Uterus (tissue), 4 donors: Measurements from ENCODE around the gene UBN1. TPM values are rescaled to one million over a fixed set of nuclear protein-coding genes. Genes with fewer than 3 reads are reported as not detected.

Experiments
- DNase-seq, 2 donors: peaks; one replicate each; pipeline ENCODE4 v3.0.0-alpha.2; 2019 to 2020
- H3K27ac ChIP-seq, 2 donors: fragments of 200-600 bp; sonication (generic); 1 replicate in 1 of 2; 2 replicates in 1 of 2; pipeline ENCODE4 v1.5.1; 2016 to 2018
- H3K27me3 ChIP-seq, 2 donors: fragments of 200-600 bp; sonication (generic); one replicate each; pipeline ENCODE4 v1.5.1; 2018 to 2019; ENCODE audit warnings: control low read depth in 1 of 2
- H3K36me3 ChIP-seq, 2 donors: fragments of 200-600 bp; sonication (generic); one replicate each; pipeline ENCODE4 v1.5.1; 2019; ENCODE audit warnings: control low read depth in 1 of 2
- H3K4me1 ChIP-seq, 2 donors: fragments of 200-600 bp; sonication (generic); one replicate each; pipeline ENCODE4 v1.5.1; 2018 to 2019; ENCODE audit warnings: control low read depth in 1 of 2
- H3K4me3 ChIP-seq, 2 donors: fragments of 200-600 bp; sonication (generic); 1 replicate in 1 of 2; 2 replicates in 1 of 2; pipeline ENCODE4 v1.5.1; 2018 to 2019; ENCODE audit warnings: mild to moderate bottlenecking in 1 of 2
- H3K9me3 ChIP-seq, 2 donors: fragments of 200-600 bp; sonication (generic); one replicate each; pipeline ENCODE4 v1.5.1; 2019; ENCODE audit warnings: control low read depth in 1 of 2
- POLR2A ChIP-seq, 2 donors: fragments of 450-650 bp; IDR thresholded peaks; one replicate each; pipeline ENCODE4 v1.6.1; 2016; ENCODE audit warnings: antibody characterized with exemption in 2 of 2, mild to moderate bottlenecking in 1 of 2, moderate library complexity in 1 of 2
- intact Hi-C: fragments of 100-400 bp; cut with DNase I; formaldehyde crosslinking; loops from one replicate; pipeline ENCODE4 v1.15.1; 2023; ENCODE audit warnings: low total_unique reads
- total RNA-seq, 4 donors: library from RNA; depleted of rRNA in 3 of 4; stranded (reverse); fragments of >200 nt in 3 of 4; gene quantifications; one replicate each; pipeline versions ENCODE4 v1.1.0 to v1.2.4, GENCODE V29; 2014 to 2023
- TF ChIP-seq, protein P1 (sequence below), 4 experiments: fragments of 200-600 bp in 2 of 4; fragments of 450-650 bp in 2 of 4; sonication (generic) in 2 of 4; IDR thresholded peaks; one replicate each; pipeline ENCODE4 v1.5.1; 2016 to 2019; ENCODE audit warnings: antibody characterized with exemption in 4 of 4, mild to moderate bottlenecking in 2 of 4, moderate library complexity in 1 of 4
- donor health status: DM: yes; HTN: yes; CAD: no.

UBN1 gene
- total RNA-seq, 4 donors from 2014 or later = 4.9 to 56.2 (median 33.4) TPM

DNA sequence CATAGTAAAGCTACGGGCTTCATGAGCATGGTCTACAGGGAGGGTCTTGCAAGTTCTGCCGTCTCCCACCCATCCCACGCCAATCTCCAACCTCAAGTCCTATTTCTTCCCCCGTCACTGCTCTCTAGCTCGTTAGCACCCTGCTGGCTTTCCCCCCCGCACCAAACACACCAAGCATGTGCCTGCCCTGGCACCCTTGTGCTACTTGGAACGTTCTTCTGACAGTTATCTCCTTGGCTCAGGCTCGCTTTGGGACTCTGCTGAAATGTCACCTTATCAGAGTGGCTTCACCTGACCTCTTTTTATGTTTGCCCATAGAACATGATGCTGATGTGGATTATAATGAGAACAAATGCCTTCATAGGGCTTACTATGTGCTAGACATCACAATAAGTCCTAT lies 22.1 kb upstream of the UBN1 start:
- Histone ChIP-seq H3K9me3 (no peaks in the 10 kb centered on the region), H3K27ac (no peak overlapping the region), H3K27me3 (no peaks in the 10 kb centered on the region), H3K4me3 (no peak overlapping the region), H3K4me1 (no peaks in the 10 kb centered on the region), H3K36me3 (no peaks in the 10 kb centered on the region)
- no peak for DNase-seq
- intact Hi-C loops = no loop called here
- TF ChIP-seq, protein P1, sequence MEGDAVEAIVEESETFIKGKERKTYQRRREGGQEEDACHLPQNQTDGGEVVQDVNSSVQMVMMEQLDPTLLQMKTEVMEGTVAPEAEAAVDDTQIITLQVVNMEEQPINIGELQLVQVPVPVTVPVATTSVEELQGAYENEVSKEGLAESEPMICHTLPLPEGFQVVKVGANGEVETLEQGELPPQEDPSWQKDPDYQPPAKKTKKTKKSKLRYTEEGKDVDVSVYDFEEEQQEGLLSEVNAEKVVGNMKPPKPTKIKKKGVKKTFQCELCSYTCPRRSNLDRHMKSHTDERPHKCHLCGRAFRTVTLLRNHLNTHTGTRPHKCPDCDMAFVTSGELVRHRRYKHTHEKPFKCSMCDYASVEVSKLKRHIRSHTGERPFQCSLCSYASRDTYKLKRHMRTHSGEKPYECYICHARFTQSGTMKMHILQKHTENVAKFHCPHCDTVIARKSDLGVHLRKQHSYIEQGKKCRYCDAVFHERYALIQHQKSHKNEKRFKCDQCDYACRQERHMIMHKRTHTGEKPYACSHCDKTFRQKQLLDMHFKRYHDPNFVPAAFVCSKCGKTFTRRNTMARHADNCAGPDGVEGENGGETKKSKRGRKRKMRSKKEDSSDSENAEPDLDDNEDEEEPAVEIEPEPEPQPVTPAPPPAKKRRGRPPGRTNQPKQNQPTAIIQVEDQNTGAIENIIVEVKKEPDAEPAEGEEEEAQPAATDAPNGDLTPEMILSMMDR (IDR thresholded peaks at IDR 0.05) = no peak
- no peak for TF ChIP-seq POLR2A (IDR thresholded peaks at IDR 0.05)

DNA sequence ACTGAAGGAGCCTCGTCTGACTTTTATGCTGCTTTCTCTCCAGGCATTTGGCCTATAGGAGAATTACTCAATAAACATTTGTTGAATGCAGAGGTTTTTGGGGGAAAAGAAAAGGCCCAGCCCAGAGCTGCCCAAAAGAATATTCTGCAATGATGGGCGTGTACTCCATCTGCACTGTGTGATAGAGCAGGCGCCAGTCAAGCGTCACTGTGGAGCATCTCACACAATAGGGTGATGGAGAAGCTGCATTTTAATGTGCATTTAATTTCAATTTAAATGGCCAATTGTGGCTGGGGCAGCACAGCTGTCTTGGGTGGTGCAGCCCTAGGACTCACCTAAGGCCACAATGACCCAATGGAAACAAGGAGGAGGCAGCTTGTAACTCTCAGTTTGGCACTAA lies 20.8 kb upstream of the UBN1 start:
- Histone ChIP-seq H3K36me3 (no peaks in the 10 kb centered on the region), H3K4me1 (no peaks in the 10 kb centered on the region), H3K4me3 (no peak overlapping the region), H3K27ac (no peak overlapping the region), H3K9me3 (no peaks in the 10 kb centered on the region), H3K27me3 (no peaks in the 10 kb centered on the region)
- TF ChIP-seq POLR2A (IDR thresholded peaks at IDR 0.05) = no peak
- TF ChIP-seq, protein P1 (IDR thresholded peaks at IDR 0.05) = no peak
- intact Hi-C loops = no loop called here
- no peak for DNase-seq

DNA sequence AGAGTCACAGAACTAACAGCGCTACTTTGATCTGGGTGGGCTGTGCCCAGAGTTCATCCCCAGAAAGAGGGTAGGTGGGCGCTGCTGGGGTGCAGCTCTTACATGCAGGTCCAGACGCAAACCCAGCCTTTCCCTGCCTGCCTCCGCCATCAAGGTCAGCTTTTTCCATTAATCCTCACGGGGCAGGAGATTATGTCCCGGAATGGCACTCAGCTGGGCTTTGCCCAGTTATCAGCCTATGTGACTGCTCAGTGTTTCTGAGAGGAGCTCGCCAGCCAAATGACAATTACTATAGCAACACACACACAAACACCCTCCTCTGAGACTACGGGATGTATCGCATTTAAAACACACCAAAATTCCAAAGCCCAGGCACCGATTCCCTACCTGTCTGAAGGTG lies 20.3 kb upstream of the UBN1 start:
- H3K9me3 ChIP-seq = no peaks in the 10 kb centered on the region
- no peak overlapping the region for H3K4me3 ChIP-seq
- H3K27ac ChIP-seq = no peak overlapping the region
- TF ChIP-seq, protein P1 (IDR thresholded peaks at IDR 0.05) = no peak
- TF ChIP-seq POLR2A (IDR thresholded peaks at IDR 0.05) = no peak
- H3K27me3 ChIP-seq = no peaks in the 10 kb centered on the region
- H3K36me3 ChIP-seq = no peaks in the 10 kb centered on the region
- intact Hi-C loops = no loop called here
- no peak for DNase-seq
- no peaks in the 10 kb centered on the region for H3K4me1 ChIP-seq

DNA sequence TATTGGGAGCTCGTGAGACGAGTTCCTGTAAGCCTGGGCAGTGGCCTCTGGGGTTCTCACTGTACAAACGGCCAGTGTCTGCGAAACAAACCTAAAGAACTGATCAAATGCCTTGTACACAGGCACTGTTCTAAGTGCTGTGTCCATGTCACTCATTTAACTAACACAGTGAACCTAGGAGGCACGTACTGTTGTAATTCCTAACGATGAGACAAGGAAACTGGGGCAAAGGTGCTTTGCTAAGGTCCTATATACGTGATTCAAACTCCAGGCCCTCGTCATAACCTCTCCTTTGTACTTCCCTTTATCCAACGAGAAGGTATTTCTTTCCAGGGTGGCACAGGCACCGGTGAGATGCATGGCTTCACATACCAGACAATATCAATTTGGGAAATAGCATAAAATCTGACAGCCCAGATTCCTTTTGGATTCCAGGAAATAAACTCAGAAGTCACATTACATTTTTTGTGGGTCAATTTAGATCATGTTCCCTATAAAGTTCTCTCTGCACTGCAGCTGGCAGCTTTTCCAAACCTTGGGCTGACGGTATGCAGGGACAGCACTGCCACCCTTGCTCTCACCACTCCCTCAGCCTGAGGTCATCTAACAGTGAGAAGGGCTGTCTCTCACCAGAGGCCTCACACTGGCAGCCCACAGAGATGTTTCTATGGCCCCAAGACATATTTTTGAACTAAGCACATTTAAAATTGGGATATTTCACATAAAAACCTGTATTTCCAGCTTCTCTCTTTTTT lies 18.5 kb upstream of the UBN1 start:
- no peaks in the 10 kb centered on the region for H3K36me3 ChIP-seq
- no peaks in the 10 kb centered on the region for H3K27me3 ChIP-seq
- intact Hi-C loops = no loop called here

DNA sequence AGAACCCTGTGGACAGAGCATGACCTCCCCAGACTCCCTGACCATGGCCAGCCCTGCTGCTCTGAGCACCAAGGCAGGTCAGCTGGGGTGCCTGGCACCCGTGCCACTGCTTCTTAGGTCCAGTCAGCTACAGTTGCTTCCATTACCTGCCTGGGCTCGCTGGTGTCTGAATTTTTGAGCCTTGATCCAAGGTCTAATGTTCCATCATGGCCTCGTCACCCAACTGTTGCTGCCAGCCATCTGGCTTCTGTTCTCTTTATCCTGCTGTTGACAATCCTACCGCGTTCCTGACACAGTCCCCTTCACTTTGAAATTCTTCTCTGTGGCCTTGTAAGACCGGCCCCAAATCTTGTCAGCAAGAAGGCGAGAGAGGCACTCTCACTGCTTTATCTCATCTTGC lies 16.9 kb upstream of the UBN1 start:
- Histone ChIP-seq H3K36me3 (no peaks in the 10 kb centered on the region), H3K4me1 (peaks cover 0 to 3% of the 10 kb centered on the region in 2 donors), H3K9me3 (no peaks in the 10 kb centered on the region), H3K27ac (no peak overlapping the region), H3K27me3 (no peaks in the 10 kb centered on the region), H3K4me3 (no peak overlapping the region)
- intact Hi-C loops = no loop called here
- DNase-seq = no peak
- TF ChIP-seq POLR2A (IDR thresholded peaks at IDR 0.05) = no peak
- TF ChIP-seq, protein P1 (IDR thresholded peaks at IDR 0.05) = no peak

More for the DNA sequence above, 18.5 kb upstream of the UBN1 start:
- DNase-seq = no peak
- Histone ChIP-seq H3K4me1 (no peaks in the 10 kb centered on the region), H3K9me3 (no peaks in the 10 kb centered on the region), H3K4me3 (no peak overlapping the region), H3K27ac (no peak overlapping the region)
- TF ChIP-seq, protein P1 (IDR thresholded peaks at IDR 0.05) = no peak
- no peak for TF ChIP-seq POLR2A (IDR thresholded peaks at IDR 0.05)
